Hepatocyte (in vitro differentiated cells): ENCODE data around the gene SATB1. TPM values are rescaled to one million over a fixed set of nuclear protein-coding genes. Genes with fewer than 3 reads are reported as not detected.

Experiments
- DNase-seq: peaks from one replicate; pipeline ENCODE4 v3.0.0-alpha.2; 2016; ENCODE audit warnings: low spot score
- H2AFZ ChIP-seq: fragments of 200-600 bp; sonication (generic); 2 replicates; pipeline ENCODE4 v1.6.0; 2016; ENCODE audit warnings: antibody characterized with exemption, mild to moderate bottlenecking
- H3K27ac ChIP-seq: fragments of 200-600 bp; sonication (generic); 2 replicates; pipeline ENCODE4 v1.5.1; 2016; ENCODE audit warnings: mild to moderate bottlenecking
- H3K27me3 ChIP-seq: fragments of 200-600 bp; sonication (generic); 2 replicates; pipeline ENCODE4 v1.6.1; 2016
- H3K36me3 ChIP-seq: fragments of 200-600 bp; sonication (generic); replicated peaks from 2 replicates; pipeline ENCODE4 v1.5.1; 2016; ENCODE audit warnings: low read depth; ENCODE audit not compliant: insufficient read depth
- H3K4me1 ChIP-seq: fragments of 200-600 bp; sonication (generic); 2 replicates; pipeline ENCODE4 v1.5.1; 2016; ENCODE audit warnings: mild to moderate bottlenecking, moderate library complexity; ENCODE audit not compliant: insufficient read depth
- H3K4me2 ChIP-seq: fragments of 200-600 bp; sonication (generic); 2 replicates; pipeline ENCODE4 v1.6.0; 2016
- H3K4me3 ChIP-seq: fragments of 200-600 bp; sonication (generic); 2 replicates; pipeline ENCODE4 v1.5.1; 2016; ENCODE audit warnings: mild to moderate bottlenecking
- H3K79me2 ChIP-seq: fragments of 200-600 bp; sonication (generic); 2 replicates; pipeline ENCODE4 v1.6.0; 2017; ENCODE audit warnings: mild to moderate bottlenecking
- H3K9me2 ChIP-seq: fragments of 200-600 bp; sonication (generic); replicated peaks from 2 replicates; pipeline ENCODE4 v1.6.0; 2017; ENCODE audit warnings: mild to moderate bottlenecking; ENCODE audit not compliant: insufficient read depth
- H3K9me3 ChIP-seq: fragments of 200-600 bp; sonication (generic); 2 replicates; pipeline ENCODE4 v1.5.1; 2016; ENCODE audit warnings: low read depth, mild to moderate bottlenecking
- H4K20me1 ChIP-seq: fragments of 200-600 bp; sonication (generic); 2 replicates; pipeline ENCODE4 v1.6.0; 2016; ENCODE audit warnings: mild to moderate bottlenecking; ENCODE audit not compliant: insufficient read depth, poor library complexity, severe bottlenecking
- CTCF ChIP-seq: fragments of 200-600 bp; sonication (generic); IDR thresholded peaks from 2 replicates; pipeline ENCODE4 v1.5.1; 2016; ENCODE audit warnings: antibody characterized with exemption, mild to moderate bottlenecking; ENCODE audit not compliant: poor library complexity
- EZH2 ChIP-seq: fragments of 200-600 bp; sonication (generic); IDR thresholded peaks from 2 replicates; pipeline ENCODE4 v1.6.1; 2016; ENCODE audit warnings: antibody characterized with exemption, mild to moderate bottlenecking, borderline replicate concordance
- EZH2phosphoT487 ChIP-seq: fragments of 200-600 bp; sonication (generic); IDR thresholded peaks from one replicate; pipeline ENCODE4 v1.6.1; 2018; ENCODE audit warnings: antibody characterized with exemption, mild to moderate bottlenecking, low read depth, moderate library complexity; ENCODE audit not compliant: unreplicated experiment, severe bottlenecking
- WGBS: methylation state at CpG from one replicate; pipeline ENCODE4 v1.1.6; 2016; ENCODE audit warnings: low lambda C conversion rate; ENCODE audit errors: missing lambda C conversion rate; 5-methylcytosine and 5-hydroxymethylcytosine counted together
- polyA plus RNA-seq: library from polyadenylated mRNA; unstranded; fragments of >200 nt; fragmentation: Nextera tagmentation; extraction: Ambion mirVana; gene quantifications from 2 replicates; pipeline ENCODE4 v1.2.1, GENCODE V29; 2016
- total RNA-seq: library from RNA; depleted of rRNA; stranded (reverse); fragments of >200 nt; gene quantifications from 2 replicates; pipeline ENCODE4 v1.2.3, GENCODE V29; 2014

SATB1 gene
- total and polyA plus RNA-seq, 2 experiments from 2014 or later: 10.0 to 30.7 TPM

- WGBS: 90% methylated on average over 1 of the region's 1 CpG
- no peaks in the 10 kb centered on the region for H4K20me1 ChIP-seq
Measured at GRCh38 chr3:18301781-18302180, 123.4 kb downstream of the SATB1 start.

GRCh38 chr3:18300916-18301315 lies 124.2 kb downstream of the SATB1 start:
- Histone ChIP-seq H3K4me1 (no peaks in the 10 kb centered on the region), H3K36me3 (no peaks in the 10 kb centered on the region), H3K4me3 (no peak overlapping the region), H3K9me3 (peaks cover 11% of the 10 kb centered on the region), H3K27me3 (no peaks in the 10 kb centered on the region), H2AFZ (no peak overlapping the region), H4K20me1 (no peaks in the 10 kb centered on the region), H3K27ac (no peak overlapping the region), H3K4me2 (no peak overlapping the region), H3K9me2 (no peaks in the 10 kb centered on the region), H3K79me2 (no peaks in the 10 kb centered on the region)
- DNase-seq: no peak
- TF ChIP-seq EZH2phosphoT487: no peak
- WGBS: 86% methylated on average over 3 of the region's 3 CpGs

More at GRCh38 chr3:18301781-18302180, 123.4 kb downstream of the SATB1 start:
- TF ChIP-seq CTCF (no peak), EZH2phosphoT487 (no peak), EZH2 (no peak)
- Histone ChIP-seq H2AFZ (no peak overlapping the region), H3K9me2 (no peaks in the 10 kb centered on the region), H3K4me3 (no peak overlapping the region), H3K4me2 (no peak overlapping the region), H3K36me3 (no peaks in the 10 kb centered on the region), H3K27me3 (no peaks in the 10 kb centered on the region), H3K4me1 (no peaks in the 10 kb centered on the region), H3K79me2 (no peaks in the 10 kb centered on the region), H3K27ac (no peak overlapping the region), H3K9me3 (peaks cover 8% of the 10 kb centered on the region)
- no peak for DNase-seq

GRCh38 chr3:18297126-18297525 lies 128.0 kb downstream of the SATB1 start:
- TF ChIP-seq EZH2: no peak
- no peak for TF ChIP-seq EZH2phosphoT487
- no peak for TF ChIP-seq CTCF
- H3K27ac ChIP-seq: no peak overlapping the region

More at GRCh38 chr3:18297126-18297525, 128.0 kb downstream of the SATB1 start:
- Histone ChIP-seq H4K20me1 (no peaks in the 10 kb centered on the region), H3K9me2 (no peaks in the 10 kb centered on the region), H2AFZ (no peak overlapping the region), H3K79me2 (no peaks in the 10 kb centered on the region), H3K4me2 (no peak overlapping the region), H3K9me3 (peaks cover 11% of the 10 kb centered on the region), H3K36me3 (no peaks in the 10 kb centered on the region), H3K4me3 (no peak overlapping the region), H3K27me3 (no peaks in the 10 kb centered on the region), H3K4me1 (no peaks in the 10 kb centered on the region)
- DNase-seq: no peak
